Body of pancreas (tissue), 4 donors: Measurements from ENCODE around the gene ZNF341. TPM values are rescaled to one million over a fixed set of nuclear protein-coding genes. Genes with fewer than 3 reads are reported as not detected.
A peak's percentile ranks its signal among the peaks of the same experiment; 100 is the strongest.

Experiments used
- ATAC-seq: fragments of 150-250 bp; one replicate; pipeline ENCODE4 v1.9.1; 2016
- DNase-seq, 4 donors: peaks; one replicate each; pipeline ENCODE4 v3.0.0-alpha.2; 2019
- H3K27ac ChIP-seq, 4 donors: fragments of 200-600 bp; sonication (generic); 1 replicate in 3 of 4; 2 replicates in 1 of 4; pipeline versions ENCODE4 v1.5.1 to v1.6.1; 2016 to 2019; ENCODE audit warnings: mild to moderate bottlenecking in 1 of 4, mixed read lengths in 1 of 4, moderate library complexity in 1 of 4
- H3K27me3 ChIP-seq, 2 donors: fragments of 200-600 bp; sonication (generic); one replicate each; pipeline ENCODE4 v1.6.0; 2016; ENCODE audit warnings: mild to moderate bottlenecking in 1 of 2
- H3K36me3 ChIP-seq, 2 donors: fragments of 200-600 bp; sonication (generic); replicated peaks in 1 of 2; 2 replicates each; pipeline ENCODE4 v1.5.1; 2016; ENCODE audit warnings: low read depth in 2 of 2; ENCODE audit not compliant: insufficient read depth in 1 of 2
- H3K4me1 ChIP-seq: fragments of 200-600 bp; sonication (generic); one replicate; pipeline ENCODE4 v1.6.0; 2016
- H3K4me3 ChIP-seq, 2 donors: fragments of 200-600 bp; sonication (generic); 1 replicate in 1 of 2; 2 replicates in 1 of 2; pipeline ENCODE4 v1.5.1; 2016 to 2019
- H3K9me3 ChIP-seq, 3 donors: fragments of 200-600 bp; sonication (generic); 1 replicate in 2 of 3; 2 replicates in 1 of 3; pipeline ENCODE4 v1.5.1; 2016
- CTCF ChIP-seq, 7 experiments: fragments of 450-650 bp in 4 of 7; fragments of 200-600 bp in 3 of 7; sonication (generic) in 3 of 7; IDR thresholded peaks; one replicate each; pipeline ENCODE4 v1.5.1; 2016 to 2019; ENCODE audit warnings: antibody characterized with exemption in 7 of 7
- POLR2A ChIP-seq, 3 donors: fragments of 450-650 bp; IDR thresholded peaks; one replicate each; pipeline ENCODE4 v1.6.1; 2016; ENCODE audit warnings: antibody characterized with exemption in 3 of 3, mild to moderate bottlenecking in 2 of 3
- WGBS, 2 donors: methylation state at CpG; one replicate each; pipeline ENCODE4 v1.1.5; 2017; 5-methylcytosine and 5-hydroxymethylcytosine counted together
- intact Hi-C: fragments of 100-400 bp; cut with DNase I; formaldehyde crosslinking; loops from one replicate; pipeline ENCODE4 v1.15.1; 2023
- total RNA-seq, 2 donors: library from RNA; depleted of rRNA; stranded (reverse); fragments of >200 nt; gene quantifications; one replicate each; pipeline ENCODE4 v1.1.0, GENCODE V29; 2016

ZNF341 gene
- total RNA-seq, 2 donors from 2014 or later, result 0.33 to 0.78 TPM

- no peak for DNase-seq
- Histone ChIP-seq H3K27ac (no peak overlapping the region), H3K9me3 (peaks cover 0 to 16% (median 0%) of the 10 kb centered on the region in 3 donors), H3K36me3 (no peaks in the 10 kb centered on the region), H3K4me3 (no peak overlapping the region), H3K27me3 (no peaks in the 10 kb centered on the region), H3K4me1 (peaks cover 7% of the 10 kb centered on the region)
- TF ChIP-seq POLR2A (IDR thresholded peaks at IDR 0.05) (no peak), CTCF (IDR thresholded peaks at IDR 0.05) (no peak)
- ATAC-seq, result no peak
- 100% methylated on average over 1 of the region's 1 CpG for WGBS, 2 donors
- intact Hi-C loops, result no loop called here
Observed at GRCh38 chr20:33740189-33740588, 8.4 kb downstream of the ZNF341 start.

GRCh38 chr20:33744181-33744580 is 12.4 kb downstream of the ZNF341 start:
- Histone ChIP-seq H3K4me1 (peaks cover 7% of the 10 kb centered on the region), H3K27ac (peak overlapping the region in 2 of 4 donors; percentile 17 to 44), H3K9me3 (no peaks in the 10 kb centered on the region), H3K4me3 (no peak overlapping the region), H3K27me3 (no peaks in the 10 kb centered on the region), H3K36me3 (no peaks in the 10 kb centered on the region)
- no peak for DNase-seq
- ATAC-seq, result no peak
- TF ChIP-seq CTCF (IDR thresholded peaks at IDR 0.05), result no peak
- no peak for TF ChIP-seq POLR2A (IDR thresholded peaks at IDR 0.05)
- 82 to 97% methylated on average over 3 of the region's 3 CpGs for WGBS, 2 donors
- intact Hi-C loops, result no loop called here

- H3K4me3 ChIP-seq, result no peak overlapping the region
- DNase-seq (no peak), ATAC-seq (no peak)
- 88 to 95% methylated on average over 13 to 14 of the region's 14 CpGs for WGBS, 2 donors
- intact Hi-C loops, result no loop called here
- no peak overlapping the region for H3K27ac ChIP-seq
- H3K36me3 ChIP-seq, result no peaks in the 10 kb centered on the region
- no peak for TF ChIP-seq CTCF (IDR thresholded peaks at IDR 0.05)
- no peak for TF ChIP-seq POLR2A (IDR thresholded peaks at IDR 0.05)
- H3K9me3 ChIP-seq, result no peaks in the 10 kb centered on the region
- peaks cover 7% of the 10 kb centered on the region for H3K4me1 ChIP-seq
- H3K27me3 ChIP-seq, result no peaks in the 10 kb centered on the region
Observed at GRCh38 chr20:33744773-33745385, 13.1 kb downstream of the ZNF341 start.

- WGBS, 2 donors, result 85 to 93% methylated on average over 10 to 12 of the region's 12 CpGs
- H3K36me3 ChIP-seq, result no peaks in the 10 kb centered on the region
- DNase-seq, result no peak
Observed at GRCh38 chr20:33746325-33746998, 14.7 kb downstream of the ZNF341 start.

More at GRCh38 chr20:33746325-33746998, 14.7 kb downstream of the ZNF341 start:
- TF ChIP-seq POLR2A (IDR thresholded peaks at IDR 0.05), result no peak
- no peak for TF ChIP-seq CTCF (IDR thresholded peaks at IDR 0.05)
- peaks cover 7% of the 10 kb centered on the region for H3K4me1 ChIP-seq
- no peak overlapping the region for H3K4me3 ChIP-seq
- no peaks in the 10 kb centered on the region for H3K27me3 ChIP-seq
- ATAC-seq, result no peak
- H3K27ac ChIP-seq, result no peak overlapping the region
- H3K9me3 ChIP-seq, result no peaks in the 10 kb centered on the region
- intact Hi-C loops, result no loop called here
